CD14-positive monocyte (primary cell): ENCODE results near the gene ERLIN1. TPM values are rescaled to one million over a fixed set of nuclear protein-coding genes. Genes with fewer than 3 reads are reported as not detected.
A peak's percentile ranks its signal among the peaks of the same experiment; 100 is the strongest.

Experiments
- DNase-seq, 3 donors: peaks; one replicate each; pipeline ENCODE4 v3.0.0-alpha.2; 2011 to 2022
- H2AFZ ChIP-seq: 2 replicates; pipeline ENCODE4 v1.6.0; 2012; ENCODE audit warnings: mild to moderate bottlenecking, low read depth, low read length, inconsistent platforms; ENCODE audit not compliant: insufficient read depth, poor library complexity, severe bottlenecking
- H3K27ac ChIP-seq, 2 donors: 1 replicate in 1 of 2; 2 replicates in 1 of 2; pipeline ENCODE4 v1.5.1; 2012 to 2013; ENCODE audit warnings: low read length in 2 of 2, control low read depth in 1 of 2, inconsistent platforms in 1 of 2, low read depth in 1 of 2, mild to moderate bottlenecking in 1 of 2
- H3K27me3 ChIP-seq, 2 donors: one replicate each; pipeline versions ENCODE4 v1.6.0 to v1.6.1; 2011 to 2013; ENCODE audit warnings: low read length in 2 of 2; ENCODE audit not compliant: control insufficient read depth in 2 of 2, insufficient read depth in 2 of 2
- H3K36me3 ChIP-seq, 2 donors: replicated peaks in 1 of 2; 1 replicate in 1 of 2; 2 replicates in 1 of 2; pipeline versions ENCODE4 v1.5.1 to v1.6.1; 2012 to 2013; ENCODE audit warnings: low read length in 2 of 2, control low read depth in 1 of 2, inconsistent platforms in 1 of 2, mild to moderate bottlenecking in 1 of 2; ENCODE audit not compliant: insufficient read depth in 2 of 2, control insufficient read depth in 1 of 2
- H3K4me1 ChIP-seq, 2 donors: 1 replicate in 1 of 2; 2 replicates in 1 of 2; pipeline versions ENCODE4 v1.5.1 to v1.6.1; 2012 to 2013; ENCODE audit warnings: low read length in 2 of 2, control low read depth in 1 of 2, inconsistent platforms in 1 of 2, mild to moderate bottlenecking in 1 of 2, moderate library complexity in 1 of 2; ENCODE audit not compliant: insufficient read depth in 2 of 2, control insufficient read depth in 1 of 2
- H3K4me2 ChIP-seq: replicated peaks from 2 replicates; pipeline ENCODE3; 2012; ENCODE audit warnings: low read length, moderate library complexity, mild to moderate bottlenecking; ENCODE audit not compliant: poor library complexity, severe bottlenecking; ENCODE audit errors: extremely low read depth
- H3K4me3 ChIP-seq, 3 experiments: fragments of 200-600 bp in 1 of 3; sonication (generic) in 1 of 3; replicated peaks in 1 of 3; 1 replicate in 2 of 3; 2 replicates in 1 of 3; pipeline ENCODE4 v1.5.1; 2011 to 2013; ENCODE audit warnings: low read length in 3 of 3, mild to moderate bottlenecking in 3 of 3, control low read depth in 2 of 3, low read depth in 2 of 3, inconsistent platforms in 1 of 3, moderate library complexity in 1 of 3
- H3K79me2 ChIP-seq: 2 replicates; pipeline ENCODE4 v1.6.0; 2012; ENCODE audit warnings: mild to moderate bottlenecking, control low read depth, inconsistent platforms, low read length, moderate library complexity; ENCODE audit not compliant: insufficient read depth
- H3K9ac ChIP-seq: 2 replicates; pipeline ENCODE4 v1.6.0; 2017; ENCODE audit warnings: low read length, mild to moderate bottlenecking; ENCODE audit not compliant: insufficient read depth, poor library complexity, severe bottlenecking
- H3K9me3 ChIP-seq, 2 donors: replicated peaks in 1 of 2; 1 replicate in 1 of 2; 2 replicates in 1 of 2; pipeline versions ENCODE4 v1.5.1 to v1.6.1; 2012 to 2013; ENCODE audit warnings: low read length in 2 of 2, control low read depth in 1 of 2; ENCODE audit not compliant: control insufficient read depth in 1 of 2, insufficient read depth in 1 of 2
- H4K20me1 ChIP-seq: 2 replicates; pipeline ENCODE4 v1.6.0; 2012; ENCODE audit warnings: mild to moderate bottlenecking, low read length, control low read depth, moderate library complexity; ENCODE audit not compliant: insufficient read depth
- H3K27ac Mint-ChIP-seq, 7 donors: one replicate each; pipeline ENCODE4 v1.8.0; 2020; ENCODE audit warnings: mild to moderate bottlenecking in 7 of 7, mixed read lengths in 7 of 7, moderate library complexity in 6 of 7, inconsistent platforms in 2 of 7
- H3K27me3 Mint-ChIP-seq, 3 donors: one replicate each; pipeline ENCODE4 v1.8.0; 2021 to 2022; ENCODE audit warnings: low read depth in 3 of 3, mild to moderate bottlenecking in 3 of 3, mixed read lengths in 3 of 3, moderate library complexity in 3 of 3, inconsistent platforms in 1 of 3
- H3K36me3 Mint-ChIP-seq, 2 donors: one replicate each; pipeline ENCODE4 v1.8.0; 2020; ENCODE audit warnings: mixed read lengths in 2 of 2, inconsistent platforms in 1 of 2, mild to moderate bottlenecking in 1 of 2
- H3K4me1 Mint-ChIP-seq: one replicate; pipeline ENCODE4 v1.8.0; 2020; ENCODE audit warnings: mild to moderate bottlenecking, mixed read lengths
- H3K4me3 Mint-ChIP-seq, 2 donors: one replicate each; pipeline ENCODE4 v1.8.0; 2020; ENCODE audit warnings: mild to moderate bottlenecking in 2 of 2, mixed read lengths in 2 of 2, moderate library complexity in 1 of 2
- H3K9me3 Mint-ChIP-seq, 7 donors: one replicate each; pipeline ENCODE4 v1.8.0; 2020 to 2022; ENCODE audit warnings: mixed read lengths in 7 of 7, mild to moderate bottlenecking in 6 of 7, moderate library complexity in 6 of 7, inconsistent platforms in 2 of 7
- whole genome bisulfite sequencing: methylation state at CpG from one replicate; pipeline ENCODE4 v1.1.5; 2013; ENCODE audit warnings: missing lambda C conversion rate; ENCODE audit not compliant: insufficient coverage; 5-methylcytosine and 5-hydroxymethylcytosine counted together
- intact Hi-C, 2 donors: fragments of 100-400 bp; cut with micrococcal nuclease; formaldehyde crosslinking; loops; one replicate each; pipeline versions ENCODE4 v1.15.0 to v1.15.1; 2023
- polyA plus RNA-seq, 3 donors: library from polyadenylated mRNA; depleted of rRNA in 1 of 3; unstranded in 2 of 3; stranded (reverse) in 1 of 3; fragments of 300-500 nt in 2 of 3; fragments of >200 nt in 1 of 3; fragmentation: Illumina TruSeq in 2 of 3; gene quantifications; 1 replicate in 2 of 3; 2 replicates in 1 of 3; pipeline ENCODE4 v1.2.3, GENCODE V29; 2012 to 2021
- TF ChIP-seq, protein P1 (sequence below): fragments of 200-600 bp; IDR thresholded peaks from one replicate; pipeline ENCODE4 v1.8.0; 2022; ENCODE audit warnings: antibody characterized with exemption, mild to moderate bottlenecking

ERLIN1 gene
- polyA plus RNA-seq, 3 donors, result 14.5 to 31.4 (median 18.7) TPM

DNA sequence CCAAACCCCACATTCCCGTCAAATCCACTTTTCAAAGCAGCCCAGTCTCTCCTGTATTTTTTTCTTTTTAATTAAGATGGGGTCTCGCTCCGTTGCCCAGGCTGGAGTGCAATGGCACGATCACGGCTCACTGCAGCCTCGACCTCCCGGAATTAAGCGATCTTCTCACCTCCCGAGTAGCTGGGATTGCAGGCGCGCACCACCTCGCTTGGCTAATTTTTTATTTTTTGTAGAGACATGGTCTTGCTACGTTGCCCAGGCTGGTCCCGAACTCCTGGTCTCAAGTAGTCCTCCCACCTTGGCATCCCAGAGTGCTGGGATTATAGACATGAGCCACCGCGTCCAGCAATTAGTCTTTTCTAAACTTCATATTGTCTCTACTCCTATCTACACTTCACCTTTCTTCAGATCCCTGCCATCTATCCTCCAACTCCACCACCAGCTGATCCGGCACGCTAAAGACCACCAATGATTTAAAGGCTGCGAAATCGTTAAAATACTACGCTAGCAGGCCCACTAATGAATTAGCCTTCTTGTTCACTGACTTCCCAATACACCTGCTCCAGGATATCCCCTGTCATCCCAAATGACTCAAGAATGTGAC, 44.1 kb upstream of the ERLIN1 start:
- peaks cover 16% of the 10 kb centered on the region for H4K20me1 ChIP-seq
- H3K27ac Mint-ChIP-seq, result peak overlapping the region; percentile 84 to 95 (median 92)
- TF ChIP-seq, protein P1, sequence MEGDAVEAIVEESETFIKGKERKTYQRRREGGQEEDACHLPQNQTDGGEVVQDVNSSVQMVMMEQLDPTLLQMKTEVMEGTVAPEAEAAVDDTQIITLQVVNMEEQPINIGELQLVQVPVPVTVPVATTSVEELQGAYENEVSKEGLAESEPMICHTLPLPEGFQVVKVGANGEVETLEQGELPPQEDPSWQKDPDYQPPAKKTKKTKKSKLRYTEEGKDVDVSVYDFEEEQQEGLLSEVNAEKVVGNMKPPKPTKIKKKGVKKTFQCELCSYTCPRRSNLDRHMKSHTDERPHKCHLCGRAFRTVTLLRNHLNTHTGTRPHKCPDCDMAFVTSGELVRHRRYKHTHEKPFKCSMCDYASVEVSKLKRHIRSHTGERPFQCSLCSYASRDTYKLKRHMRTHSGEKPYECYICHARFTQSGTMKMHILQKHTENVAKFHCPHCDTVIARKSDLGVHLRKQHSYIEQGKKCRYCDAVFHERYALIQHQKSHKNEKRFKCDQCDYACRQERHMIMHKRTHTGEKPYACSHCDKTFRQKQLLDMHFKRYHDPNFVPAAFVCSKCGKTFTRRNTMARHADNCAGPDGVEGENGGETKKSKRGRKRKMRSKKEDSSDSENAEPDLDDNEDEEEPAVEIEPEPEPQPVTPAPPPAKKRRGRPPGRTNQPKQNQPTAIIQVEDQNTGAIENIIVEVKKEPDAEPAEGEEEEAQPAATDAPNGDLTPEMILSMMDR, result no peak
- peak overlapping the region; percentile 79 for H3K4me2 ChIP-seq
- H3K9me3 Mint-ChIP-seq, result no peaks in the 10 kb centered on the region
- peak overlapping the region; percentile 85 to 99 (median 89) for H3K4me3 ChIP-seq
- DNase-seq, result no peak
- H3K36me3 Mint-ChIP-seq, result peaks cover 36 to 46% of the 10 kb centered on the region in 2 donors
- 75% methylated on average over 16 of the region's 21 CpGs for WGBS
- H3K9ac ChIP-seq, result peak overlapping the region; percentile 93
- peaks cover 40 to 59% of the 10 kb centered on the region in 2 donors for H3K36me3 ChIP-seq
- no peaks in the 10 kb centered on the region for H3K27me3 ChIP-seq
- H3K4me1 Mint-ChIP-seq, result peaks cover 25% of the 10 kb centered on the region
- intact Hi-C loops, result loop anchor here in 1 of 2 donors (5.0 kb wide), 1 partner anchor 43 kb away; the partner anchor contains the start of gene ERLIN1
- peaks cover 11 to 18% of the 10 kb centered on the region in 2 donors for H3K4me1 ChIP-seq
- H3K4me3 Mint-ChIP-seq, result peak overlapping the region; percentile 89 to 99
- peak overlapping the region; percentile 31 to 91 for H3K27ac ChIP-seq
- H2AFZ ChIP-seq, result peak overlapping the region; percentile 92
- peaks cover 39% of the 10 kb centered on the region for H3K79me2 ChIP-seq
- H3K9me3 ChIP-seq, result no peaks in the 10 kb centered on the region
- H3K27me3 Mint-ChIP-seq, result no peaks in the 10 kb centered on the region

DNA sequence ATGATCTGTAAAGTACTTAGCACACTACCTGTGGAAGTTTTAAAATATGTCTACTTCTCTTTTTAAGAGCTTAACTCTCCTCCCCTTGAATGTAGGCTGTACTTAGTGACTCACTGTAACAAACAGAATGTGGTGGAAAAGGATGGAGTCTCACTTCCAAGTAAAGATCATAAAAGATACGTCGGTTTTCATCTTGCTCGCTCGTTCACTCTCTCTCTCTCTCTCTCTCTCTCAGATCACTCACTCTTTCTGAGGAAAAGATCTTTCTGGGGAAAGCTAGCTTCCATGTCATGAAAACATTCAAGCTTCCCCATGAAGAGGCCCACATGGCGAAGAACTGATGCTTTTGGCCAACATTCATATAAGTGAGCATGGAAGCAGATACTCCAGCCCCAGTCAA, 38.0 kb upstream of the ERLIN1 start:
- DNase-seq, result no peak
- no peak overlapping the region for H3K4me3 ChIP-seq
- H3K27ac Mint-ChIP-seq, result peak overlapping the region in 1 of 7 donors; percentile 42
- H3K9me3 ChIP-seq, result no peaks in the 10 kb centered on the region
- H3K27me3 ChIP-seq, result no peaks in the 10 kb centered on the region
- H3K27me3 Mint-ChIP-seq, result no peaks in the 10 kb centered on the region
- peaks cover 5 to 10% of the 10 kb centered on the region in 2 donors for H3K4me1 ChIP-seq
- no peak overlapping the region for H3K4me2 ChIP-seq
- peaks cover 0 to 2% (median 0%) of the 10 kb centered on the region in 7 donors for H3K9me3 Mint-ChIP-seq
- TF ChIP-seq, protein P1, result no peak
- intact Hi-C loops, result no loop called here
- no peak overlapping the region for H3K9ac ChIP-seq
- H3K79me2 ChIP-seq, result peaks cover 33% of the 10 kb centered on the region
- H3K4me1 Mint-ChIP-seq, result peaks cover 17% of the 10 kb centered on the region
- H3K27ac ChIP-seq, result peak overlapping the region in 1 of 2 donors; percentile 45
- H3K36me3 ChIP-seq, result peaks cover 65 to 81% of the 10 kb centered on the region in 2 donors
- H4K20me1 ChIP-seq, result peaks cover 16% of the 10 kb centered on the region
- peaks cover 54 to 64% of the 10 kb centered on the region in 2 donors for H3K36me3 Mint-ChIP-seq
- no peak overlapping the region for H3K4me3 Mint-ChIP-seq
- WGBS, result 100% methylated on average over 1 of the region's 5 CpGs
- no peak overlapping the region for H2AFZ ChIP-seq
